ENCODE data around the gene OPCML.

The OPCML gene

GRCh38 chr11:133107763-133108162, 424.5 kb downstream of the OPCML start:
- DNase-seq, result no peak

GRCh38 chr11:133107136-133107535, 425.2 kb downstream of the OPCML start:
- DNase-seq, result no peak

GRCh38 chr11:133106417-133106816, 425.9 kb downstream of the OPCML start:
- no peak for DNase-seq

- no peak for DNase-seq
Observed at GRCh38 chr11:133104009-133104744, 428.1 kb downstream of the OPCML start.

- no peak for DNase-seq
Observed at GRCh38 chr11:133096981-133097380, 435.3 kb downstream of the OPCML start.

DNA sequence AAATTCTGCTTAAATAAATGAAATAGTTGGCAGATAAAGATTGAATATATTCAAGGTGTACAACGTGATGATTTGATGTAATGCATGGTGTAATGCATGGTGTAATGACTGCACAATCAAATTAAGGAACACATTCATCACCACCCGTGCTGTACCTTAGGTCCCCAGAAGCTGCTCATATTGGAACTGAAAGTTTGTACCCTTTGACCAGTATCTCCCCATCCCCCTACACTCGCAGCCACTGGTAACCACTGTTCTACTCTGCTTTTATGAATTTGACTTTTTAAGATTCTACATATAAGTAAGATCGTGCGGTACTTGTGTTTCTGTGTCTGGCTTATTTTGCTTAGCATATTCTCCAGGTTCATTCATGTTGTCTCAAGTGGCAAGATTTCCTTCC, 445.8 kb downstream of the OPCML start:
- no peak for DNase-seq

DNA sequence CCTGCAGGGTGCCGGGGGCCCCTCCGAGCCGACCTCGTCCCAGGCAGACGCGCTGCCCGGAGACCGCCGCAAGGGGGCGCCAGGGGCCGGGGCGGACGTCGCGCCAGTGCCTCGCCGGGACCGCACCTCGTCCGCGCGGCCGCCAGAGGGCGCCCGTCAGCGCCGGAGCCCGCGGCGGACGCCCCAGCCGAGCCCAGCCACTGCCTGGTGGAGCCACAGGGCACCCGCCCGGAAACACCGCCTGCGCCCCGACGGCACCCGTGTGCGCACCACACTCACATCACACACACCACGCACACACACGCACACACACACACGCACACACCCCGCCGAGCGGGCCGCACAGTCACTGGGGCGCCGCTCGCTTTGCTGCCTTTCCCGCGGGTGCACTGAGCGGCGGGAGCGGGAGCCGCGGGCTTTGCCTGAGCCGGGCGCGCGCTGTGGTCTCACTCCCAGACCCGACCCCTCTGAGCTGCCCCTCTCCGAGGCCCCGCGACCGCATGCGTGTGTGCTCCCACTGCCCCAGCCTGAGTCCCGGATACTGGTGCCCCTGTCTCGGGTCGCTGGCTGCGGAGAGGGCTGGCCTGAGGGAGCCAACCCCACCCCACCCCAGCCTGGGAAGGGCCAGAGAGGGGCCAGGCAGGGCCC, 449.3 kb downstream of the OPCML start:
- peak in 1 of 2 experiments; percentile 48 for DNase-seq

- DNase-seq, result peak in 1 of 2 experiments; percentile 53
Observed at GRCh38 chr11:133082453-133082781, 449.9 kb downstream of the OPCML start.

- DNase-seq, result no peak
Observed at GRCh38 chr11:133081730-133082452, 450.4 kb downstream of the OPCML start.

DNA sequence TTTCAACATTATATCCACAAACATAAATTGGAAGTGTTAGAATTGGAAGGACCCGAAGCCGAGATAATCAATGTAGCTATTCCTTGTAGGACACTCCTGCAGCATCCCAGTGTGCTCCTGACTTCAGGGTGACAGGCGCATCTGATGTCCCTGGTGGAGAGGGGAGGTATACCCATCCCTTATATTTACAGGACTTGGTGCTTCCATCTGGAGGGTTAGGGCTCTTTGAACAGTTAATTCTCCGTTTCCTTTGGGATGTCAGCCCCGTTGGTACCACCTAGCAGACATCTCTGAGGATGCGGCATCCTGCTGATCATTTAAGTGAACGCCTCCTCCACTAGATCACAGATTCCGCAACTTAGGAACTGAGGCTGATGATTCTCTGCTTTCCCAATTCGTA, 451.3 kb downstream of the OPCML start:
- DNase-seq, result no peak

GRCh38 chr11:133078591-133079404, 453.5 kb downstream of the OPCML start:
- DNase-seq, result peak in 1 of 2 experiments; percentile 49

GRCh38 chr11:133078012-133078411, 454.3 kb downstream of the OPCML start:
- DNase-seq, result no peak

GRCh38 chr11:133075351-133075750, 456.9 kb downstream of the OPCML start:
- no peak for DNase-seq

- no peak for DNase-seq
Observed at GRCh38 chr11:133072858-133073582, 459.3 kb downstream of the OPCML start.

DNA sequence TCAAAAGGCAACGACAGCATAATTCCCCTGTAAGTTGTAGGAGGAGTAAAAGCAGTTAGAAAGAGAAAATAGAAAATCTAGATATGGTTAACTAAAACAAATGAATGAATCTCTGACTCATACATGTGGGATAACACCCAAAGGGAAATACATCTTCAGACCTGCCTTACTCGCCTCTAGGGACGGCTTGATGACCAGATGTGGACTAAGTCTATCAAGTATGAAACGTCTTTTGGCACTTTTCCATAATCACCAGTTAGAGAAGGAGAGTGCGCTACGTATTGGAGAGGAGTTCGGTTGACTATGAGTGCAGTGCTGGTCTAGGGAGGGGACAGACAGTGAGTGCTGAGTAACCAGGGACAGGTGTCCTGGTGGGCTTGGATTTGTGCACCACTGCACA, 459.9 kb downstream of the OPCML start:
- DNase-seq, result no peak

DNA sequence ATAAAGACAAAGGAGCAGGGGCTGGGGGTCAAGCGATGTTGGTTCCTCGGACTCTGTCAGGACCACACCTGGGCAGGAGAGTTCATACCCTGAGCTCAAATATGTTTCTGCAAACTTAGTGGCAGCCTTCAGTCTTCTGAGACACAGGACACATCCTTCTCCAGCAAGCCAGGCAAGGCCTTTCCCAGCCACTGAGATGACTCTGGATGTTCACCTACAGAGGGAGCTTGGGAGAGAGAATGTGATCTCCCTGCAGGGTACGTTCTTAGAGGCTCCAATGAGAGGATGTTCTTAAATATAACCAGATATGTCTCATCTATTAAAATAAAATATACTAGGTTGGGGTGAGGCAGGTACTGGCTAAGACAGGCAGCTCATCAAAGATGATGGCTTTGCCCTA, 461.5 kb downstream of the OPCML start:
- no peak for DNase-seq

GRCh38 chr11:133070021-133070713, 462.1 kb downstream of the OPCML start:
- DNase-seq, result no peak

GRCh38 chr11:133065847-133066485, 466.3 kb downstream of the OPCML start:
- DNase-seq, result no peak

- no peak for DNase-seq
Observed at GRCh38 chr11:133064961-133065360, 467.3 kb downstream of the OPCML start.

- peak in 1 of 2 experiments; percentile 20 for DNase-seq
Observed at GRCh38 chr11:133064152-133064877, 468.0 kb downstream of the OPCML start.

DNA sequence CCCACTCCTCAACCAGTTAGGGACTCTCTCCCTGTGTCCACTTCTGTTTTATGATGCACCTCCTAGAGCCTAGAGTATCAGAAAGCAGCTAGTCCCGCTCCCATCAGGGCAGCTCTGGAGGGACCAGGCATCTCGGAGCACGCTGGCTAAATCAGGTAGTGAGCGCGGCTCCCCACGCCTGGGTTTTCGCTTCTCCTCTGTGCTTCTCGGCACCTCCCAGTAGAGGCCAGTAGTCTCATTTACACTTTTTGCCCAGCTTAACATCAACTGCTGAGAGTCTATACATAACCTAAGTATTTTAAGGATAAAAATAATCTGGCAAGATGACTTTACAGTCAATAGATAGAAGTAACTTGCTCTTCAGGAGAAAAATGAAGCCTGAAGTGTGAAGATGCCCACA, 473.8 kb downstream of the OPCML start:
- no peak for DNase-seq

Data from NCI-H446 (cell line).